Measurements from ENCODE around the gene RALY.

The RALY gene

GRCh38 chr20:34084227-34084923 lies 90.7 kb downstream of the RALY start:
- no peak for DNase-seq

DNA sequence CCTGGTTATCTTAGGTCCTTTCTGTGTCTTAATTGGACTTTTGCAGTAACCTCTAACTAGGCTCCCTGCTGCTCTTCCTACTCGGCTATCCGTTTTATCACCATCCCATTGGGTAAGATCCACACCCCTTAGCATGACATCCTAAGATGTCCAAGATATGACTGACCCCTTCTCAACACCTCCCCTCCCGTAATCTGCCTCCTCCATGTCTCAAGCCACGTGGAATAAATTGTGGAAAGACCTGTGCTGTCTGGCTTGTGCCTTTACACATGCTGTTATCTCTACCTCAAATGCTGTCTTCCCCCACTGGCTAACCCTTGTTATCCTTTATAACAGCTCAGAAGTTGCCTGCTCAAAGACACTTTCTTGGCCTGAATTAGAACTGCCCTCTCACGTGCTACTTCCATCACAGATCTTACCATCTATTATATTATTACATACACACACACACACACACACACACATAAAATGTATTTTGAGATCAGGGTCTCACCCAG lies 91.9 kb downstream of the RALY start:
- DNase-seq, result no peak

GRCh38 chr20:34088305-34089174 lies 94.8 kb downstream of the RALY start:
- DNase-seq, result no peak

DNA sequence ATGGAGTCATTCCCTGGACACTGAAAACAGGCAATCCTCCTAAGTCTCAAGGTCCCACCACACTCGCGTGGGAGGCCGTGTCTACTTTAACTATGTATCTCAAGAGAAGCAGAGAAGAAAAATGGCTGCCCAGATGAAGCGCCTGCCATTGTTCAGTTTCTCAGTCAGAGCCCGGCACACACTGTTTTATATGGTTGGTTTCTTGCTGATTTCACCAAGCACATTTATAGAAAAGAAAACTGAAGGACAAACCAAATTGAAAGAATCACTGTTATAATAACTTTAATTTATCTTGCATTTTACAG lies 95.4 kb downstream of the RALY start:
- no peak for DNase-seq

DNA sequence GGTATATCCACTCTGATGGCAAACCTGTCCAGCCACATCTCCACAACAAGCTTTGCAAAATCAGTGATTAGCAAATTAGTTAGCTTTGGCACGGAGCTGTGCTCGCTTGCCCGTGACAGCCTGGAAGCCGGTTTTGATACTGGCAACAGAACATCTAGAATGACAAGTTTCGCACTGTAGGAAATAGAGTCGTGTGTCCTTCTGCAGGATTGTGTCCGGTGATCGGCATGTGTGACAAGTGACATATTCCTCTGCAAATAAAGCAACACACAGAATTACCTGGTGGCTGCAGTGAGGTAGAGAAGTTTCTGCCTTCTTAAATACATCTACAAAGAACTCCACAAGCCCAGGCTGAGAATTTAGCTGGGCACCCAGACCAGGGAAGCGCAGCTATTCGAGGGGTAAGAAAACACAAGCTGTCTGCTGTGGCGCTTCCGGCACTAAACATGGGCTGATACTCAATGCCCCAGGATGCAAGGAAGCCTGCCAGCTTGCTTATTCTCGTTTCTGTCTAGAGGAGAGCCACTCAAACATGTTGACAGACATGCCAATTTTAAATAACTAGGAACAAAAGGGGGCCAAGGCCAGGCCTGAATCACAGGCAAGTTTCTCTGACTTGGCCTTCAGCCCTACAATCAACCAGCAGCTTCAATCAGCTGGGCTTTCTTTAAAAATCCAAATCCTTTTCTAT lies 96.1 kb downstream of the RALY start:
- DNase-seq, result no peak

GRCh38 chr20:34090645-34091044 lies 96.9 kb downstream of the RALY start:
- no peak for DNase-seq

DNA sequence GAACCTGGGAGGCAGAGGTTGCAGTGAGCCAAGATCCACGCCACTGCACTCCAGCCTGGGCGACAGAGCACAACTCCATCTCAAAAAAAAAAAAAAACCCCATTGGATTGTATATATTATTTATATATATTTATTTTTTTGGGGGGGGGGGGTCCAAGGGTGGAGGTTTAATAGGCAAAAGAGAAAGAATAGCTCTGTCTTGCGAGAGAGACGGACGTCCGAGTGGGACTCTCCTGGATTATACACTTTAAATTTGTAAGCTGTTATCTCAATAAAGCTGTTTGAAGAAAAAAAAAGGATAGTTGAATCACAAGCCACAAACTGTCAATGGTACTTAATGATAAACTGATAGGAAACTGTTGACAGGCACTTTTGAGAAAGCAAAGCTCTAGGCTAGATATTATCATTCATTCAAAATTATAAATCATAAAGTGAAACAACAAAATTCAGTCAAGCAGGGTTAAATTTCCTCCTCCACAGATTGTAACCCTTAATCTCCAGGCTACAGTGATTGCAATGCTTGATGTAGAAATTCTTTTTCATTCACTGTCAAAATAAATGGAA lies 98.0 kb downstream of the RALY start:
- no peak for DNase-seq

DNA sequence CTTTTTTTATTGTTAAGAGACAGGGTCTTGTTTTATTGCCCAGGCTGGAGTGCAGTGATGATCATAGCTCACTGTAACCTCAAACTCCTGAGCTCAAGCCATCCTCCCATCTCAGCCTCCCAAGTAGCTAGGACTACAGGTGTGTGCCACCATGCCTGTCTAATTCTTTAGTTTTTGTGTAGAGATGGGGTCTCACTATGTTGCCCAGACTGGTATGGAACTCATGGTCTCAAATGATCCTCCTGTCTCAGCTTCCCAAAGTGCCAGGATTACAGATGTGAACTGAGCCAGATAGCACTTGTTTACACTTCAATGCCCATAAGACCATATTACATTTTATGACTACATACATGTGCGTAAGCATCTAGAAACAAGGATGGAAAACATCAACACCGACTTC lies 100.2 kb downstream of the RALY start:
- DNase-seq, result no peak

DNA sequence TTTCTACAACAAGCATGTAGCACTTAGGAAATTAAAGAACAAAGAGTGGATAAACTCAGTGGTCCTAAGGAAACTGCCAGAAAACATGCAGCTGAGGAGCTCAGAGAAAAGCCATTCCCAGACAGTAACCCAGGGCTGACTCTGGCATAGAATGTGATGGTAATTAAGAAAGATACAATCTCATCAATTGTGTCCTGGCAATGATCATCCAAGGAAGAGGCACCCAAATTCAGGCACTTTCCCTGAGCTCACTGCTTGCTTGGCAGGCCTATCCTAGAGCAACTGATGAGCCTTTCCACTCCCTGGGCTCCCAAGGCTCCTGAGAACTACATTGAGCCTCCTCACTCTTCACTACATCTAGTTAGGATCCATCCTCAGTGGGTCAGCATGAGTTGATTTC lies 102.1 kb downstream of the RALY start:
- DNase-seq, result no peak

DNA sequence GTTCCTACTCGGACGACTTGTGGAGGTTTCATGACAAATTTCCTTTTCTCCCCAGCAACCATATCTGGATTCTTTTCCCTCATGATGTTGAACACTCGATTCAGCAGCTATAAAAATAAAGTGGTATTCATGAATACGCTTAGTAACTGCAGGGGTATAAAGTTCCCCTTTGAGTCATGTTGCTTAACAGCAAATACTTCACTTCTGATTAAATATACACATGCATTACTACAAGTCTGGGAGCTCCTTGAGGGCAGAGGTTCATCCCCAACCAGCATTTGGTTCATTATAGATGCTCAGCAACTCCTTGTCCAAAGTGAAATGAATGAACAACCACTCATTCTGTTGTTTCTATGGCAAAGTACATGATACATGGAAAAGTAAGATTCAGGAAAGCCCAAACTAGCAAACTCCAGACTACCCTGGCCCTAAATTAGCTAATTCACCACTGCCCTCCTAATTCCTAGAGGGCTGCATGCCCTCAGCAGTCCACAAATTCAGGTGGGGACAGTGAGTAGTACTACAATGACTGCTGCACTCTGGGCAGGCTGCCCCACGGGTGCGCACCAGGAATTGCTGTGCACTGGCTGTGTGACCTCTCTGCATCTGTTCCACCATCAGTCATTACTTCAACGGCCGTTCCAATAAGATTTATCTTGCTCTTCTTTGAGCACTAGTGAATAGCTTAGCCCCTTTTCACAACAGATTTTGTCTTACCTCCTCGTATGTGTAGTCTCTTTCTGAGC lies 103.2 kb downstream of the RALY start:
- DNase-seq, result no peak

DNA sequence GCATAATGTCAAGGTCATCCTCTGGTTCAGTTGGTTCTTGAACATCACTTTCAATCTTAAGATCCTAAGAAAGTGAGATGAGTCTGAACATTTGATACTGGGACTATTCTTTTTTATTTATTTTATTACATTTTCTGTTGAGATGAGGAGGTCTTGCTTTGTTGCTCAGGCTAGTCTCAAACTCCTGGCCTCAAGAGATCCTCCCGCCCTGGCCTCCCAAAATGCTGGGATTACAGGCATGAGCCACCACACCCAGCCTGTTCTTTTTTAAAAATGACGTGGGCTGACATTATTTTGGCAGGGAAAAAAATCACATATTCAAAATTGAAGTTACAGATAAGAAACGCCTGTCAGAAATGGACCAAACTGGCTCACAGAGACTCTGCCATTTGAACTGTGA lies 104.9 kb downstream of the RALY start:
- DNase-seq, result no peak

- no peak for DNase-seq
Measured at GRCh38 chr20:34099675-34100074, 106.0 kb downstream of the RALY start.

- DNase-seq, result no peak
Measured at GRCh38 chr20:34100576-34100975, 106.9 kb downstream of the RALY start.

DNA sequence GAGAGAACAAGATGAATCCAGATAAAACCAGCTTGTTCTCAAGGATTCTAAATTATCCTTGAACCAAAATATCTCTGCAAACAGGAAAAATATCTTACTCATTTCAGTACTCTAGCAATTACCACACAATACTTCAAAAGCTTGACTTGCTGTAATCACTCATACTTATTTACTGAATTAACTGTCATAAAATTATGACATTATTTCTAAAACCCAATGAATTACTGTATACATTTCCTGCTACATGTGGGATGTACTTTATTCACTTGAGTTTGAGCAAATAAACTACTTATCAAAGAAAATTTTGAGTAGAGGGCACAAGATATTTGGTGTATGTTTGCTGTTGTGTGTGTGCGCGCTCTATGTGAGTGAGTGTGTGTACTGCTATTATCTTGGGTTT lies 108.6 kb downstream of the RALY start:
- no peak for DNase-seq

- no peak for DNase-seq
Measured at GRCh38 chr20:34104059-34104458, 110.3 kb downstream of the RALY start.

GRCh38 chr20:34105978-34106675 lies 112.4 kb downstream of the RALY start:
- DNase-seq, result no peak

DNA sequence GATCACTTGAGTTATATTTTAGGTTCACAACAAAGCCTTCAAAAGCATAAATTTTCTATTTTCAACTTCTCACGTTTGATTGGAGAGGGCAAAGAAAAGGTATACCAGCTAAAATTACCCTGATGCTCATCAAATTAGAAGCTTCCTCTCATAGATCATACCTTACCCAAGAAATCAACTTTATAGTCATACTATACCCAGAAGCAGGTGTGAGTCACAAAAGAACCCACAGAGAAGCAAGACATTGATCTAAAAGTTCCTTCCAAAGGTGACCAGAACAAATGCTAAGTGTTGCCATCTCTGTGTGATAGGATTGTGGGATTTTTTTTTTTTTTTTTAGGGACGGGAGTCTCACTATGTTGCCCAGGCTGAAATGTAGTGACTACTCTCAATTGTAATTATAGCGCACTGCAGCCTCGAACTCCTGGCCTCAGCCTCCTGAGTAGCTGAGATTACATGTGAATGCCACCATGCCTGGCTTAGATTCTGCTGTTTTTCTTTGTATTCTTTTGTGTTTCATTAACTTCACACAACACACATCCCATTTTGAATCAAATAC lies 115.0 kb downstream of the RALY start:
- no peak for DNase-seq

DNA sequence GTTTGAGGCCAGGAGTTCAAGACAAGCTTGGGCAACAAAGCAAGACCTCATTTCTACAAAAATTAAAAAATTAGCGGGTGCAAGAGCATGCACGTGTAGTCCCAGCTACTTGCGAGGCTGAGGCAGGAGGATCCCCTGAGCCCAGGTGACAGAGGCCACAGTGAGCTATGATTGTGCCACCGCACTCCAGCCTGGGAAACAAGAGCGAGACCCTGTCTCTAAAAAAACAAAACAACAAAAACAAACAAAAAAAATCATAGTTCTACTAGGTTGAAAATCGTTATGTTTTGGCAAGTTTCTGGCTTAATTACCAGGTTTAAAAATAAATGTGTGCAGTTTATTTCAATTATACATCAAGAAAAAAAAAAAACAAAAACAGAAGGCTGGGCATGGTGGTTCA lies 115.7 kb downstream of the RALY start:
- no peak for DNase-seq

- no peak for DNase-seq
Measured at GRCh38 chr20:34110025-34110744, 116.5 kb downstream of the RALY start.

DNA sequence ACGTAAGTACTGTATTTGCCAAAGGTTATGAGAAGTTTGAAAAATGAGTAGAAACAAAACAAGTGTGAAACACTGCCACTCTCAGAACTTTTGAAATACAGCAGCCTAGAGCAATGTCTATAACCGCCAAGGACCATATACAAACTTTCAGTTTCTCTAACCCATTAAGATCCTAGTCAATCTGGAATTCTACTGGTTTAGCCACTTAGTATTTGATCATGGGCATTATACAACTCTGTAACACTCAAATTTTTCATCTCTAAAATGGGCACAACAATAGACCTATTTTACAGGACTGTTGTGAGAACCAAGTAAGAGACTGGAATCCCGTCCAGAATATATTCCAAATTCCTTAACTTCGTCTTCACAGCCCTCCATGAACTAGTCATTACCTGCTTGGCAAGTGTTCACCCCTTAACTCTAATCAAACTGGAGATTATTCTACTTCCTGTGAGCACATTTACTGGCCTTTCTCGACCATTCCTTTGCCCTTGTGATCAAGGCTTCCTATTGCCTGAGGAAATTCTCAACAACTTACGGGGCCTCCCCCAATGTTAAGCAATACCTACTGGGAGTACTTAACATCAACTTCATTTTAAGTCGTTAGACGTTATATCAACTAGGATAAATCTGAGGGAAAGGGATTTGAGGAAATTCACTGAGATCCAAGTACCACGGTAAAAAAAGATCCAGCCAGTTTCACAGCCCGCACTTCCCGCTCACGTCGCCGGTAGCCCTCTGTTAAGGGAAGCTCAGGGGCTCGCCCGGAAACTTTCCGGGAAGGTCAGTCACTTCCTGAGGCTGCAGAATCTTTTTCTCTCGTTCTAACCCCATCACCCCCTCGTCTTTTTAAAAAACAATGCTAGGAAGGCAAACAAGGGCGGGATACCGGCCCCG lies 117.3 kb downstream of the RALY start:
- DNase-seq, result no peak

Measured in activated CD8-positive, alpha-beta memory T cell treated with anti-CD3 and anti-CD28 coated beads, Interleukin-2, amount 50 U/mL, for 4 hours (primary cell).